ENCODE measurements around the gene LCTL. TPM values are rescaled to one million over a fixed set of nuclear protein-coding genes. Genes with fewer than 3 reads are reported as not detected.
"Not testable (repeated sequence)": the region's sequence is repeated elsewhere in the genome, so short reads cannot be mapped to it uniquely, and the experiment has no call there.

The LCTL gene
- total RNA-seq, 1 experiment from 2014 or later: 2.1 TPM

GRCh38 chr15:66503041-66503648 lies 62.7 kb downstream of the LCTL start:
- not testable (repeated sequence) for DNase-seq (ENCODE audit: low spot score)

DNA sequence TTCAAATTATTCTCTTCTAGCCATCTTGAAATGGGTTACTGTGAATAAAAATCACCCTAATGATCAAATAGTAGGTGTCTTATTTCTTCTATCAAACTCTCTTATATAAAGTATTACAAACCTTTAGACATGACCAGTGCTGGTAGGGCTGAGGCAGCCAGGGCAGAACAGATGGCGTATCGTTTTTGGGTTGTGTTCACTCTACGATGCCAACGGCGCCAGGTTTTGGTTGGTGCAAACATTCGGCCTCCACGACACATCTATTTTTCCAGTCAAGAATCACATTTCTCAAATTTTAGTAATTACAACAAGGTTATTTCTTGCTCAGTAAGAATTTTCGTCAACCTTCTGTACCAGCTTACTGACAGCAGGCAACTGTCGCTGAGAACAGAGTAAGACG lies 63.3 kb downstream of the LCTL start:
- no peak for DNase-seq (ENCODE audit: low spot score)

DNA sequence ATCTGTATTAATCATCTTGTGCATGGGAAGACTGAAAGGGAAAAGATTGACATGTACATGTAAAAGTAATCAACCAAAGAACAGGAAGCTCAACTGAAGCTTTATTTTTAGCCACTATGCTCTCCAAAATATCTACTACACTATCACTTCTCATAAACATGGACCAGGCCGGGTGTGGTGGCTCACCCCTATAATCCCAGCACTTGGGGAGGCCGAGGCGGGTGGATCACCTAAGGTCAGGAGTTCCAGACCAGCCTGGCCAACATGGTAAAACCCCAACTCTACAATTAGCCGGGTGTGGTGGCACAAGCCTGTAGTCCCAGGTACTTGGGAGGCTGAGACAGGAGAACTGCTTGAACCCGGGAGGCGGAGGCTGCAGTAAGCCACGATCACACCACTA lies 65.5 kb downstream of the LCTL start:
- not testable (repeated sequence) for DNase-seq (ENCODE audit: low spot score)

GRCh38 chr15:66498501-66499386 lies 67.1 kb downstream of the LCTL start:
- DNase-seq (ENCODE audit: low spot score): no peak

Other genes with a start within 250 kb of the LCTL start
- 18.6 and 34.0 TPM in 2 replicates for gene TIPIN, start 209.3 kb downstream of the LCTL start, total RNA-seq (2014; rRNA removed; shearing (Covaris generic))
- 33.6 and 48.2 TPM in 2 replicates for gene MAP2K1, start 179.1 kb downstream of the LCTL start, total RNA-seq (2014; rRNA removed; shearing (Covaris generic))
- 30.1 and 33.5 TPM in 2 replicates for gene SNAPC5, start 68.2 kb downstream of the LCTL start, total RNA-seq (2014; rRNA removed; shearing (Covaris generic))
- gene RPL4, start 61.1 kb downstream of the LCTL start, total RNA-seq (2014; rRNA removed; shearing (Covaris generic)): 2,139 and 2,612 TPM in 2 replicates
- 44.4 and 51.4 TPM in 2 replicates for gene ZWILCH, start 60.7 kb downstream of the LCTL start, total RNA-seq (2014; rRNA removed; shearing (Covaris generic))
- 20.8 and 37.9 TPM in 2 replicates for gene SMAD6, start 136.2 kb upstream of the LCTL start, total RNA-seq (2014; rRNA removed; shearing (Covaris generic))